Lower lobe of right lung (tissue), 2 donors: ENCODE data around the gene CFL1. TPM values are rescaled to one million over a fixed set of nuclear protein-coding genes. Genes with fewer than 3 reads are reported as not detected.
A peak's percentile ranks its signal among the peaks of the same experiment; 100 is the strongest.

Experiments used
- ATAC-seq, 2 donors: fragments of 200-7000 bp; cut with Tn5 transposase; one replicate each; pipeline ENCODE4 v1.9.1; 2020 to 2022; ENCODE audit warnings: mild to moderate bottlenecking in 2 of 2, moderate library complexity in 2 of 2
- DNase-seq: peaks from one replicate; pipeline ENCODE4 v3.0.0-alpha.2; 2020
- H3K27ac ChIP-seq: fragments of 200-600 bp; one replicate; pipeline ENCODE4 v1.8.0; 2022
- H3K27me3 ChIP-seq: fragments of 200-600 bp; one replicate; pipeline ENCODE4 v1.8.0; 2022; ENCODE audit warnings: low read depth
- H3K36me3 ChIP-seq: fragments of 200-600 bp; one replicate; pipeline ENCODE4 v1.8.0; 2022; ENCODE audit warnings: mild to moderate bottlenecking
- H3K4me1 ChIP-seq: fragments of 200-600 bp; one replicate; pipeline ENCODE4 v1.8.0; 2022
- H3K4me3 ChIP-seq: fragments of 200-600 bp; one replicate; pipeline ENCODE4 v1.8.0; 2022; ENCODE audit warnings: mild to moderate bottlenecking
- H3K9me3 ChIP-seq: fragments of 200-600 bp; one replicate; pipeline ENCODE4 v1.8.0; 2022
- intact Hi-C: fragments of 100-400 bp; cut with DNase I; formaldehyde crosslinking; loops from one replicate; pipeline ENCODE4 v1.11.0; 2022
- total RNA-seq: library from RNA; stranded (reverse); fragmentation: NEBNext Ultra II Directional; extraction: Animal tissue kit (Norgen Biotek cat#: 25700); gene quantifications from one replicate; pipeline ENCODE4 v1.2.1, GENCODE V29; 2021
- TF ChIP-seq, protein P1 (sequence below): fragments of 200-600 bp; IDR thresholded peaks from one replicate; pipeline ENCODE4 v1.8.0; 2022; ENCODE audit warnings: antibody characterized with exemption, mild to moderate bottlenecking
- donor health status: DM: no; HTN: yes; CAD: no; lungs with severe emphysema.

The CFL1 gene
- total RNA-seq, 1 donor from 2014 or later: 647 TPM

DNA sequence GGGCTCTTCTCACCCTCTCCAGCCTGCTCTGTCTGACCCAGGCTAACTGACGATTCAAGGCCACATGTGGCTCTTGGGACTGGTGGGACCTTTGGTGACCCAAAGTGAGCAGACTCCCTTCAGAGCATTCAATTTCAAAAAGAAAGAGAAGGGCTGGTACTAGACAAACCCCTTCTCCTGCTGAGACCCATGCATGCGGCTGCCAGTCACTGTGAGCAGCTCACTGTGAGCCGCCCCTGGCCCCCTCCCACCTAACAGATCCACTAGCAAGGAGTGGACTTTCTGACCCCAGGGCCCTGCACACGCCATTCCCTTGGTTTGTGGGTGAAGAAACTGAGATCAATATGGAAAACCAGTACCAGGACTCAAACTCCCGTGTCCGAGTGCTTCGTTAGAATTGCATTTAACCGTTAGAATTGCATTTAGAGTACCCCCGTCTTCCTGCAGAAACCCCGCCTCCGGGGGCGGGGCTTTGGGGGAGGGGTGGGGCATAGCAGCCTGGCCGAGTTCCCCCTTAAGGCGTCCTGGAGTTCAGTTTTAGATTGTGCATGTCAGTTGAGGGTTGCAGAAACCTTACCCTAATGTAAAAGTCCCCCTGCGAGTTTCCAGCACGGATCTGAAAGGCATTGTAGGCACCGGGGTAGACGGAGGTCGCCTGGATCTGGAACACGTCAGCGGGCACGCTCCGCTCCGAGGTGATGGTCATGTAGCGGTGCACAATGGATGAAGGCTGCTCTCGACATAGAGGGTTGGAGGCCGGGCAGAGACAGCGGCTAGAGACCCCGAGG lies 9.5 kb upstream of the CFL1 start:
- DNase-seq (peak; percentile 45), ATAC-seq (no peak)
- TF ChIP-seq, protein P1, sequence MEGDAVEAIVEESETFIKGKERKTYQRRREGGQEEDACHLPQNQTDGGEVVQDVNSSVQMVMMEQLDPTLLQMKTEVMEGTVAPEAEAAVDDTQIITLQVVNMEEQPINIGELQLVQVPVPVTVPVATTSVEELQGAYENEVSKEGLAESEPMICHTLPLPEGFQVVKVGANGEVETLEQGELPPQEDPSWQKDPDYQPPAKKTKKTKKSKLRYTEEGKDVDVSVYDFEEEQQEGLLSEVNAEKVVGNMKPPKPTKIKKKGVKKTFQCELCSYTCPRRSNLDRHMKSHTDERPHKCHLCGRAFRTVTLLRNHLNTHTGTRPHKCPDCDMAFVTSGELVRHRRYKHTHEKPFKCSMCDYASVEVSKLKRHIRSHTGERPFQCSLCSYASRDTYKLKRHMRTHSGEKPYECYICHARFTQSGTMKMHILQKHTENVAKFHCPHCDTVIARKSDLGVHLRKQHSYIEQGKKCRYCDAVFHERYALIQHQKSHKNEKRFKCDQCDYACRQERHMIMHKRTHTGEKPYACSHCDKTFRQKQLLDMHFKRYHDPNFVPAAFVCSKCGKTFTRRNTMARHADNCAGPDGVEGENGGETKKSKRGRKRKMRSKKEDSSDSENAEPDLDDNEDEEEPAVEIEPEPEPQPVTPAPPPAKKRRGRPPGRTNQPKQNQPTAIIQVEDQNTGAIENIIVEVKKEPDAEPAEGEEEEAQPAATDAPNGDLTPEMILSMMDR: no peak
- Histone ChIP-seq H3K27me3 (no peaks in the 10 kb centered on the region), H3K4me3 (no peak overlapping the region), H3K36me3 (peaks cover 69% of the 10 kb centered on the region), H3K4me1 (peaks cover 24% of the 10 kb centered on the region), H3K27ac (no peak overlapping the region), H3K9me3 (no peaks in the 10 kb centered on the region)
- intact Hi-C loops: no loop called here

DNA sequence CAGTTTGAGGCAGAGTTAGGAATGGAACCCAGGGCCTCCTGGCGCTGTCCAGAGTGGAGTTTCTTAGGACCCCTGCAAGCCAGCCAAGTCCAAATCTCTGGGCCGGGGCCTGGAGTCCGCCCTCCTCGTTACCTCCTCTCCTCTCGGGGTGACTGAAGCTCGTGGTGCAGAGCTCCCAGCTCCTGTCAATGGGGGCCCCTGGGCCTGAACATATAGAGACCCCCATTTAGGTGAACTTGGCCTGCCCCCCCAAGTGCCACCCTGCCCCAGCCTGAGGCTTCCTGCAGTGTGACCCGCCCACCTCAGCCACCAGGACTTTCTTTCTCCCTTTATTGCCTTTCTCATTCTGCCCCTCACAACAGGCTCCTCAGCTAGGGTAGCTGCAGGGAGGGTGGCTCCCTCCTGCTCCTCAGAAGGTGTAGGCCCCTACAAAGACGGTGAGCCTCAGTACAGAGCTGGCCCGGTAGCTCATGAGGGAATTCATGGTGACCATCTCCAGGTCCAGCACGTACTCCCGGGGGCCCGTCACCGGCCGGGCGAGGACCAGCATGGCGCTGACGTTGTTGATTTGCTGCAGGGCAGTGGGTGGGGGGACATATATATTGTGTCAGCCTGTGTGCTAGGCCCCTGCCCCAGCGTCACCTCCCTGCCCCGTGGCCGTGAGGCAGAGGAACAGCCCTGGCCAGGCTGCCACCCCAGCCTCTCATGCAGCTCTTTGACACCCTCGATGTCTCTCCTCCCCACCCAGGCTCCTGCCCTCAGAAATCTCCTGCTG lies 8.7 kb upstream of the CFL1 start:
- intact Hi-C loops: no loop called here
- ATAC-seq: no peak

DNA sequence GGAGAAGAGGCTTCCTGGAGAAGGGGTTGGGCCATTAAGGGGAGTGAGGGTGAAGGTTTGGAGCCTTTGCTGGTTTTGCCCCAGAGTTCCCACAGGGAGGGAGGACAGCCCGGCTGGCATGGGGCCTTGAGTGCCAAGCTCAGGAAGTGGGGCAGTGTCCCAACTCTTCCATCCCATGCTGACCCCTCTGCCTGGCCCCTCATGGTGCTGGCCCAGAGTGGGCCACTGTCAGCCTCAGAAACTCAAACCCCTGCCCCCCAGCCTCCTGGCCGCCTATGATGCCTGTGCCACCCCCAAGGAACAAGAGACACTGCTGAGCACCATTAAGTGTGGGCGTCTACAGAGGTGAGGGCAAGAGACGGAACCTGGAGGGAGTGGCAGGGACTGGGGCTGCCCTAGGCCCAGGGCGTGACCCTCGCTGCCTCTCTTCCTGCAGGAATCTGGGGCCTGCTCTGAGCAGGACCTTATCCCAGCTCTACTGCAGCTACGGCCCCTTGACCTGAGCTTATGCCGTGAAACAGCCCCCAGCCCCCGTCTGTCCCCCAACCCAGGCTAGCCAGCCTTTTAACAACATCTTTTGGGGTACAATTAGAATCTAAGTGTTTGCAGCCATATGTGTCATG lies 7.7 kb upstream of the CFL1 start:
- Histone ChIP-seq H3K4me3 (no peak overlapping the region), H3K27me3 (no peaks in the 10 kb centered on the region), H3K9me3 (no peaks in the 10 kb centered on the region), H3K4me1 (peaks cover 23% of the 10 kb centered on the region), H3K36me3 (peaks cover 80% of the 10 kb centered on the region), H3K27ac (no peak overlapping the region)
- intact Hi-C loops: no loop called here
- TF ChIP-seq, protein P1: no peak
- ATAC-seq: no peak
- peak; percentile 34 for DNase-seq

More for the DNA sequence above, 8.7 kb upstream of the CFL1 start:
- Histone ChIP-seq H3K4me1 (peaks cover 26% of the 10 kb centered on the region), H3K9me3 (no peaks in the 10 kb centered on the region), H3K27ac (no peak overlapping the region), H3K27me3 (no peaks in the 10 kb centered on the region), H3K4me3 (no peak overlapping the region), H3K36me3 (peaks cover 77% of the 10 kb centered on the region)
- DNase-seq: peak; percentile 45
- TF ChIP-seq, protein P1: no peak

DNA sequence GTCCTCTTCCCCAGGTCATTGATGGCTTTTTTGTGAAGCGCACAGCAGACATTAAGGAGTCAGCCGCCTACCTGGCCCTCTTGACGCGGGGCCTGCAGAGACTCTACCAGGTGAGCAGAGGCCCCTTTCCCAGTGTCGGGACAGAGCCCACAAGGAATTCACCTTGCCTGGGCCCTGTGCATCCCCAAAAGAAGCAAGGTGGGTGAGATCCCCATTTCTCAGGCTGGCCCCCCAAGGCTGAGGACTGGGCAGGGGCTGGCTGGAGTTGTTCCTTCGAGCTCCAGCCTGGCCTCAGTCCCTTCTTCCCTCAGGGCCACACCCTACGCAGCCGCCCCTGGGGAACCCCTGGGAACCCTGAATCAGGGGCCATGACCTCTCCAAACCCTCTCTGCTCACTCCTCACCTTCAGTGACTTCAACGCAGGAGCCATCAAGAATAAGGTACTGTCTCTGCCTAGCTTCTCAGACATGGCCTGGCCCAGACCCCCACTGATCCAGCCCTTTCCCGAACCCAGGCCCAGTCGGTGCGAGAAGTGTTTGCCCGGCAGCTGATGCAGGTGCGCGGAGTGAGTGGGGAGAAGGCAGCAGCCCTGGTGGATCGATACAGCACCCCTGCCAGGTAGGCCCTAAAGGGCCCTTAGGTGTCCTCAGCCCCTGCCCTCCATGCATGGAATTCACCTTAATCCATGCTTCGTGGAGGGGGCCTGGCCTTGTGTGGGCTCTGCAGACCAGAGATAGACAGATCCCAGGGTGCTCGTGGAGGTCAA lies 6.9 kb upstream of the CFL1 start:
- intact Hi-C loops: no loop called here
- no peaks in the 10 kb centered on the region for H3K27me3 ChIP-seq
- H3K27ac ChIP-seq: no peak overlapping the region
- peaks cover 22% of the 10 kb centered on the region for H3K4me1 ChIP-seq
- peaks cover 79% of the 10 kb centered on the region for H3K36me3 ChIP-seq
- no peak overlapping the region for H3K4me3 ChIP-seq
- peak; percentile 34 for DNase-seq
- no peaks in the 10 kb centered on the region for H3K9me3 ChIP-seq
- TF ChIP-seq, protein P1: no peak
- ATAC-seq: no peak
